Measurements from ENCODE around the gene ANKRD29. TPM values are rescaled to one million over a fixed set of nuclear protein-coding genes. Genes with fewer than 3 reads are reported as not detected.
"Not testable (repeated sequence)": the region's sequence is repeated elsewhere in the genome, so short reads cannot be mapped to it uniquely, and the experiment has no call there.

Gene ANKRD29
- total RNA-seq, 1 donor from 2014 or later: 21.5 TPM

DNA sequence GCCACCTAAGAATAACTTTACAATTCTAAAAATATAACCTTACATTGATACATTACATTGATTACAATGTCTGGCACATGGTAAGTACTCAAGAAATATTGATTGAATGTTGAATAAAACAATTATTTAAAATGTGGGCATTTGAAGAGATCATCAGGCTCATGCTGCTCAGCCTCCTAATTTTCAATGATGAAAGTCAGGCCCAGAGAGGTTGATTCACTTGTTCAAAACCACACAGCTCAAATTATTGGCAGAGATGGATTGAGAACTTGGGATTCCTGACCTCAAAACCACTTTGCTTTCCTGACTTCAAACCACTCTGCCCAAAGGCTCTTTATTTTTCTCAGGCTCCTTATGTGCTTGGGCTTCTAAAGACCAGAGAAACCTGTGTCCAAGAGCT, 34.7 kb downstream of the ANKRD29 start:
- ATAC-seq (no peak), DNase-seq (ENCODE audit: low spot score) (no peak)
- intact Hi-C loops (cut with DNase I): no loop called here

DNA sequence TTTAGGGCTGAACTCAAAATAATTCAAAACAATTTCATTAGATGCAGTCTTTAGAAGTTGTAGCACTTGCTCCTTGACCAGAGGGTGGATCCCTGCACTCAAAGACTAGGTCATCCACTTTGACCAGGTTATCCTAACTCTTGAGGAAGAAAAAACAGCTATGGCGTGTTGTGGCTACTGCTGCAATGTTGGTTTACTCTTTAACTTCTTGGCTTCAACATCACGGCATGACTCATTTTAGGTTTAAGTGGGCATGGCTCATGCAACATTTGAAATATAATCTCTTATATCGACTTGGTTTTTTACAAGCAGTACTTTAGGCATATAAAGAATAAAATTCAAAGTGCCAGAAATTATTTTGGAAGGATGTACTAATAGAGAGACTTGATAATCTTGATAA, 35.4 kb downstream of the ANKRD29 start:
- intact Hi-C loops (cut with DNase I): no loop called here
- DNase-seq (ENCODE audit: low spot score) (no peak), ATAC-seq (no peak)

DNA sequence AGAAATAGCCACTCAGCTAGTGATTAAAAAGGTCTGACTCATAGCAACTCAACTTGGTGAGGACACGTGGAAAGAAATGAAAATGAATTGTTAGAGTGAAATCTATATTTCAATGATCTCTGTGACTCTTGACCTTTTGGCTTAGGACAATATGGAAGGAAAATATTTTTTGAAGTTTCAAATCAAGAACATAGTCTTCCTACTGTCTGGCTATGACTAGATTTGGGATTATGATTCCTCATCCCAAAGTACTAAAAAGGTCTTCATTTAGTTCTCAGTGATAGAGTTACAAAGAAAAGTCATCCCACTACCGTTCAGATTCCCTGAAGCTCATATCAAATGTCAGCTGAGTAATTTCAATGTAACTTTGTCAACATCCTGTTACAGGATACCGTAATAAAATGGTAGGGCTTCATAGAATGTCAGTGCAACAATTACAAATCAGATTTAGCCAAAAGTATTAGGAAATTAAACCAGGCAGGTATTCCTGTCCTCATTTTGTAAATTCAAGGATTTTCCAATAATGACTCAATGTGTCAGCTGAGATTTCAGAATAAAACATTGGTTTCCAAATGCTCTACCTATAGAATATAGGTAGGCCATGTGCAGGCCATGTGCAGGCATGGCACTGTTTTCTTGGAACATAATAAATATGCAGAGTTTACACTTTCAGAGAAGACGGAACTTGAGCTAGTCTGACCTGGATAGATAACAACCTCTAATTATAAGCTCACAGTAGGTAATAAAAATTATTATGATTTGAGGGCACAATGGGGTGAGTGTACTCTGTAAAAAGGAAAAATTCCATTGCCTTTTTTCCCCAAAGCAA, 36.0 kb downstream of the ANKRD29 start:
- intact Hi-C loops (cut with DNase I): no loop called here

DNA sequence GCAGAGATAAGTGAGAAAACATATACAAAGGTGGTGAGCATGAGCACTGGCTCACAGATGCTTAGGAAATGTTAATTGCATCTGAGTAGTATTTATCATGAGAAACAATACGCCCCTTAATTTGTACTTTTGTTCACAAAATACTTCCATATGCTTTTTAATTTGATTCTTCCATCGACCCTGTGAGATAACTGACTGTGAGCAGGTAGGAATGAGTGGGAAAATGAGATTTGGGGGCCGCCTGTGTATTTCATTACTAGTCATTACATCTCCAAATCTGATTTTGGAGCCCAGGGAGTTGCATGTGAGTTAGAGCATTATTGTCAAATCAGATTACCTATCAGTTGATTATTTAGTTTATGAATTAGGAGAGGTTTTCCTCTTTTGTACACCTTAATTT, 39.7 kb downstream of the ANKRD29 start:
- no peak for ATAC-seq
- intact Hi-C loops (cut with DNase I): loop anchor here (5.0 kb wide), 1 partner anchor 189 kb away; no protein-coding TSS in a partner anchor
- DNase-seq (ENCODE audit: low spot score): no peak

More for the DNA sequence above, 36.0 kb downstream of the ANKRD29 start:
- DNase-seq (ENCODE audit: low spot score): no peak
- ATAC-seq: no peak

DNA sequence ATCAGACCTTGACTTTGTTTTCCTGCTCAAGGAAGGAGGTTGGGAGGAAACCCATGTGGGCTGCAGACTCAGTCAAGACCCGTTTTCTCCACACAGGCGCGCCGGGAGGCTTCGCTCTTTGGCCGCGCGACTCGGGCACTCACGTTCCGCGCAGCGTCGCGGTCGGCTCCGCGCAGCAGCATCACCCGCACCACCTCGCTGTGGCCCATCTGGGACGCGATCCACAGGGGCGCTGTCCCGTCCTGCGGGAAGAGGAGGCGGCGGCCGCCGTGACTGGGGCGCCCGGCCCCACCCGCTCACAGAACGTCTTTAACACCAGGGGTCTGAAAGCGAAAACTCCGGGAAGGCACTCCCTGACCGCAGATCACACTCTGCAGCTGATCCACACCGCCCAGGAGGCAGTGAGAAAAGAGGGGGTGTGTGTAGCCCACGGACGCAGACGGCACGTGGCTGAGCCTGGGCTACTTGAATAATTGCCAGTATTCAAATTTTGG, 43.3 kb downstream of the ANKRD29 start:
- DNase-seq (ENCODE audit: low spot score) (no peak), ATAC-seq (peak; percentile 79)
- intact Hi-C loops (cut with DNase I): no loop called here

DNA sequence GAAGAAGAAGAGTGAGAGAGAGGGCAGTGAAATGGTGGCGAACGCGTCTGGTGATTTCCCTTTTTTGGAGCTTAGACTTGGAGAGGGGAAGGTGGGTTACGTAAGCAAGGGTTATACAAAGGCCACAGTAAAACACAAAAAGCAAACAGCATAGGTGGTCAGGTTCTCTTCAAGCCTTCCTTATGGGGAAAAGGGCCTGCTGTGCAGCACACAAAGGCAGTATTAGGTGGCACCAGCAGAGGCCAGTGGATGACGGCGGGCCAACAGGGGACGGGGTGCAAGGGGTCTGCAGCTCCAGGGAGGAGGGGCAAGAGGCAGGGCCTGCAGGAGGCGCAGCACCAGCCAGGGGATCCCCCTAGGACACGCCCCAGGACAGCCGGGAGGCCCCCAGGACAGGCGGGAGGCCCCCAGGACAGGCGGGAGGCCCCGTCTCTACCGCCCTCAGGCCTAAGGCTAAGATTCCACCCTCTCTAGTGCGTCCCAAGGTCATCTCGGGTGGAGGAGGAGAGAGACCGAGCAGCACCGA, 43.8 kb downstream of the ANKRD29 start:
- DNase-seq (ENCODE audit: low spot score) (no peak), ATAC-seq (peak; percentile 75)
- intact Hi-C loops (cut with DNase I): no loop called here

DNA sequence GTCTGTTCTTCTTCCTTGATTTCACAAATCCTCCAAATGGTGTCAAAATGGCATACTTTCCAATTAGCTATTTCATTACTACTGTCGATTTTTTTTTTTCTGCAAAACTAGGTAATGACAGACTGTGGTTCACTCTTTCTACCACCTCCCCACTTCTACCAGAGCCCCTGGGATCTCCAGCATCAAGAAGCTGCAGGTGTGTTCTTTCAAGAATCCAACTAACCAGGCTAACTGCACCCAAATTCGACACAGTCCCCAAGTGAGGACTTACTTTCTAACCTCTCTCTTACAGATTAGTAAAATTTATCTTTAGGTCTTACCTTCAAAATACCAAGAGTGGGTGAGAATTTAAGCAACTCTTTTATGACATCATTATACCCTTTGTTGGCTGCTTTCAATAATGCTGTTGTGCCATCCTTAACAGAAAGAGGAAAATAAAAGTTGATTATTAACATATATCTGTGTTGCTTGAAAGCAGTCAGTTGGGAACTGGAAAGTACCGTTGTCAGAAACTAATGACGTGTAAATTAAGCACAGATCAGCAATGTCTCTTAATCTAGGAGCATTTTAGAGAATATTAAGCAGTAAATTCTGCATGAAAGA, 45.2 kb downstream of the ANKRD29 start:
- no peak for DNase-seq (ENCODE audit: low spot score)
- intact Hi-C loops (cut with DNase I): no loop called here
- no peak for ATAC-seq

DNA sequence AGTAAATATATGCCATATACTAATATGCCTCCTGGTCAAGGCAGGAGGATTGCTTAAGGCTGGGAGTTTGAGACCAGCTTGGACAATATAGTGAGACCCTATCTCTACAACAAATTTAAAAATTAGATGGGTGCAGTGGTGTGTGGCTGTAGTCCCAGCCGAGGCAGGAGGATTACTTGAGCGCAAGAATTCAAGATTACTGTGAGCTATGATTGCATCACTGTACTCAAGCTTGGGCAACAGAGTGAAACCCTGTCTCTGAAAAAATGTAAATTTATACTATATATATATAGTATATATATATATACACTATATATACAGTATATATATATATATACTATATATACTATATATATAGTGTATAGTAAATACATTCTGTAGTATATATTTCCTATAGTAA, 46.5 kb downstream of the ANKRD29 start:
- intact Hi-C loops (cut with DNase I): no loop called here
- no peak for ATAC-seq
- no peak for DNase-seq (ENCODE audit: low spot score)

DNA sequence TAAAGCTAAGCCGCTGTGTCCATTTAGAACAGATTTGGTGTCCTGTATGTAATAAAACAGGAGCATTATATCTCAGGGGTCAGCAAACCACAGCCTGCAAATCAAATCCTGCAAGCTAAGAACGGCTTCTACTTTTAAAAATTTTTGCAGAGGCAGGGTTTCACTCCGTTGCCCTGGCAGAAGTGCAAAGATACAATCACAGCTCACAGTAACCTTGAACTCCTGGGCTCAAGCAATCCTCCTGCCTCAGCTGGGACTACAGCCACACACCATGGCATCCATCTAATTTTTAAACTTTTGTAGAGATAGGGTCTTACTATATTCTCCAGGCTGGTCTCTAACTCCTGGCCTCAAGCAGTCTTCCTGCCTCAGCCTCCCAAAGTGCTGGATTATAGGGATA, 47.8 kb downstream of the ANKRD29 start:
- ATAC-seq (no peak), DNase-seq (ENCODE audit: low spot score) (no peak)
- intact Hi-C loops (cut with DNase I): no loop called here

DNA sequence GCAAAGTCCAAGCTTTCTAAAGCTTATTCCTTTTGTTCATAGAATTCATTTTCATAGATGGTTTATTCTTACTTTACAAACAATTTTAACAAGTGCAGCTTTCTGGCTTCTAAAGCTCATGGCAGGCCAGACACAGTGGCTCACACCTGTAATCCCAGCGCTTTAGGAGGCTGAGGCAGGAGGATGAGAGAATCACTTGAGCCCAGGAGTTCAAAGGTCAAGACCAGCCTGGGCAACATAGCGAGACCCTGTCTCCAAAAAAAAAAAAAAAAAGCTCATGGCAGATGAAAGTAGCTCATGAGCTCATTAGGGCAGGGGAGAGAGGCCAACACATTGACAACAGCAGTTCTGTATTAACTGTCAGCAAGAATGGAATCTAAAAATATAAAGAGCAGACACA, 48.3 kb downstream of the ANKRD29 start:
- no peak for DNase-seq (ENCODE audit: low spot score)
- no peak for ATAC-seq
- intact Hi-C loops (cut with DNase I): no loop called here

DNA sequence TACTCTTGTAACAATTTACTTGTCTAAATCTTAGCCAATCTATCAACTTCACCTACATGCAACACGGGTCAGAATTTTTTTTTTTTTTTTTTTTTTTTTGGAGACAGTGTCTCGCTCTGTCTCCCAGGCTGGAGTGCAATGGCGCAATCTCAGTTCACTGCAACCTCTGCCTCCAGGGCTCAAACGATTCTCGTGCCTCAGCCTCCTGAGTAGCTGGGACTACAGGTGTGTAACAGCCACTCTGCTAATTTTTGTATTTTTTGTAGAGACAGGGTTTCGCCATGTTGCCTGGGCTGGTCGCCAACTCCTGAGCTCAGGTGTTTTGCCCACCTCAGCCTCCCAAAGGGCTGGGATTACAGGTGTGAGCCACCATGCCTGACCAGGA, 49.6 kb downstream of the ANKRD29 start:
- ATAC-seq; intact Hi-C loops (cut with DNase I); DNase-seq (ENCODE audit: low spot score): not testable (repeated sequence)

DNA sequence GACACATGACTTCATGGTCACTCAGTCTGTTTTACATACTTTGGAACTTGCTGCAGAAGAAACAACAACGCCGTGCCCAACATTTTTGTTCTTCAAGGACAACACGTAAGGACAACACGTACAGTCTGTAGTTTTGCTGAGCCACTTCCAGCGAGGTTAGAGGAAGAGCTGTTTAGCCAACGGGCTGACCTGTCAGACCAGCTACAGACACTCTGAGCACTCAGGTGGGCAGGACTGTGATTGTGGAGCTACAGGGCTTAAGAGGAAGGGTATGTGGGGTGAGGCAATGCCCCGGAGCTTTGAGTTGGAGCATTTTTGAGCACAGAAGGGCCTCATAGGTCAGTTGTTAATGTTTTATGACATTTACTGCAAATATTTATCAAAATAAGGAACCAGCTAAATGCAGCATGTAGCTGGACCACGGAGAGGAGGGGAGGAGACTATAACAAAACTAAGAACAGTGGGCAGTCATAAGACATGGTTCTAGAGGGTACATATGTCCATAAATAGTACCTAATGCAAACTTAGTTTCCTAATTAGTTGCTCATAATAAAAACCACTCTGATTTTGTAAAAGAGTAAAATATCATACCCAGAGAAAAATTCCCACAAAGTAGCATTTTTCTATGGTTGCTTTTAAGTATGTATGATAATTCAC, 50.1 kb downstream of the ANKRD29 start:
- ATAC-seq: no peak
- intact Hi-C loops (cut with DNase I): no loop called here
- DNase-seq (ENCODE audit: low spot score): no peak

DNA sequence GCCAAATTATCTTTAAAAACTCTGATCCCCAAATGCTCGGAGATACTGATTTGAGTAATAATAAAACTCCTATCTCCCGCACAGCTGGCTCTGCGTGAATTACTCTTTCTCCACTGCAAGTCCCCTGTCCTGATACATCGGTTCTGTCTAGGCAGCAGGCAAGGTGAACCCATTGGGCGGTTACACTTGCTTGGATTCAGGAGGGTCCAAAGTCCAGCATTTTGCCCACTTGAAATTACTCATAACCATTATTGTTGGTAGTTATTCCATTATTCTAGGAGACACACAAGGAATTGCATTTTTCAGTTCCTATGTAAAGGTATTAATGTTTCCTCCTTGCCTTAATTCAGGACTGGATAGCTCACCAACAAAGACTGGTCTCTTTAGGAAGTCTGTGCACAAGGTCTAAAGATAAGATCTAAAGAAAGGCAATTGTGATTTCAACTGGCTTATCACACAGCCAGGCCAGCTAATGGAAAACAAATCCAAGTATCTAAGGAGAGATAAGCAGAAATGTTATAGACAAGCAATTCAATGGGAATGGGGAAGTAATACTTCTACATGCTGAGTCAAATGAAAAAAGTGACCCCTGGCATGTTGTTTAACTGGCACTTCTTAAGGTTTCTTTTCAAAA, 53.2 kb downstream of the ANKRD29 start:
- no peak for ATAC-seq
- intact Hi-C loops (cut with DNase I): no loop called here
- DNase-seq (ENCODE audit: low spot score): no peak

DNA sequence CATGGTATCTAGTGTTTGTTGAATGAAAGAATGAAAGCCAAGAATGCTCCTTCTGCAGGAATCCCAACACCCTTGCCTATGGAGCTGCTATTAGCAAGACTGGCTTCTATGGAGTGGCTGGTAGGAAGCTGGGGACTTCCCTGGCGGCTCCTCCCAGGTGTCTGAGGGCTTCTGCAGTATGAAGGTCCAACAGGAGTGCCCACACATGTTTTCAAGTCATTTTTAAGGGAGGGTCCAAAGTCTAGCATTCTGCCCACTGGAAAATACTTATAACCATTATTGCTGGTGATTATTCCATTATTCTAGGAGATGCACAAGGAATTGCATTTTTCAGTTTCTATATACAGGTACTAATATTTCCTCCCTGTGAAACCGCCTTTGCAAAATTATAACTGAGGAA, 54.5 kb downstream of the ANKRD29 start:
- intact Hi-C loops (cut with DNase I): no loop called here
- DNase-seq (ENCODE audit: low spot score): no peak

DNA sequence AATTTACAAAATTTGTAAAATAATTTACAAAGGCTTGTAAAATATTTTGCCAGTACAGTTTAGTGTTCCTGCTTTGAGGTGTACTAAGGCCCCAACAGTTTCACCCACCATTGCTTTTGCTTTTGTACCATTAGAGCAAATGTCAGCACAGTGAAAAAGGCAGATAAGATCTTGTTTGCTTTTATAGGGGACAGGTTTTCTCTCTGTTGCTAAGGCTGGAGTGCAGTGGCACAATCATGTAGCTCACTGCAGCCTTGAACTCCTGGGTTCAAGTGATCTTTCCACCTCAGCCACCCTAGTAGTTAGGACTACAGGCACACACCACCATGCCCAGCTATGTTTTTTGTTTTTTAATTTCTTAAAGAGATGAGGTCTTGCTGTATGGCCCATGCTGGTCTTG, 56.8 kb downstream of the ANKRD29 start:
- intact Hi-C loops (cut with DNase I): no loop called here
- DNase-seq (ENCODE audit: low spot score) (no peak), ATAC-seq (no peak)

More for the DNA sequence above, 54.5 kb downstream of the ANKRD29 start:
- no peak for ATAC-seq

DNA sequence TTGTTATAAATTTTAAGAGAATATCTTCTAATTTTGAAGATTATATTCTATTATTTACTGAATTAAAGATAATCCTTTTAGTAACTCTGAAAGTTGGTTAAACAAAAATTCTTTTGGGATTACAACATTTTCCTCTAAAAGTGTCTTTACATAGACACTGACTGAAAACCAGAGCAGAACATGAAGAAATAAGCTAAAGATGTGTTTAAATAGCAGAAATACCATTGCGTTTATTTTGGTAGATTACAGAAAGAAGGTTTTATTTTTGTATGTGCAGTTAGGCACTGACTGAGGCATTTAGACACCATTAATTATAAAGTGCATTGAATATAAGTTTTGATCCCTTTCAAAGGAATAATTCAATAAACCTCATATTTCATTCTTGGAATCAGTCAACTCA, 62.9 kb downstream of the ANKRD29 start:
- DNase-seq (ENCODE audit: low spot score) (no peak), ATAC-seq (no peak)
- intact Hi-C loops (cut with DNase I): no loop called here

DNA sequence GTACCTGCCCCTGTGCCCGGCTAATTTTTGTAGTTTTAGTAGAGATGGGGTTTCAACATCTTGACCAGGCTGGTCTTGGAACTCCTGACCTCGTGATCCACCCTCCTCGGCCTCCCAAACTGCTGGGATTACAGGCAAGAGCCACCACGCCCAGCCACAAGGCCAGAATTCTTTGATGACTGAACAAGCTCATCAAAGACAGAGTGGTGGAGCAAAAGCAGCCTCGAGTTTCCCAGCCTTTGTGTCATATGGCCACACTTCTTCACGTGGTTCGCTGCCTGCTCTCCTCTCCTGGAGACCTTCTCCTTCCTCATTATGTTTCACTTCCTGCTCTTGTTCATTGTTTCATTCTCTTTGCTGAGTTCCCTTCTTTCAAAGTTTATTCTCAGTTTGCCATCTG, 66.5 kb downstream of the ANKRD29 start:
- DNase-seq (ENCODE audit: low spot score) (no peak), ATAC-seq (peak; percentile 55)
- intact Hi-C loops (cut with DNase I): no loop called here

DNA sequence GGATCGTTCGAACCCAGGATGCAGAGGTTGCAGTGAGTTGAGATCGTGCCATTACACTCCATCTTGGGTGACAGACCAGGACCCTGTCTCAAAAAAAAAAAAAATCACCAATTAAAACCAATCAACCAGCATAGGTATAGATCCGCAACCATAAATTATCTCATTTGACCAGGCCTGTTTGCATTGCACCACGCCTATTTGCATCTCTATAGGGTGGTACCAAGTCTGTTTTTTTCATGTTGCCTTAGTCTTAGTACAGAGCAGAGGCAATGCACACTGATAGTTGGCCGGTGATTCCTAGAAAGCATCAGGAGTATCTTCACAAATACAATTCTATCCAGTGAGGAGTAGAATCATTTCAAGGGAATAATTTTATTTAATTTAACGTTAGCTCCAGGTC, 67.1 kb downstream of the ANKRD29 start:
- DNase-seq (ENCODE audit: low spot score): no peak
- intact Hi-C loops (cut with DNase I): no loop called here
- no peak for ATAC-seq

DNA sequence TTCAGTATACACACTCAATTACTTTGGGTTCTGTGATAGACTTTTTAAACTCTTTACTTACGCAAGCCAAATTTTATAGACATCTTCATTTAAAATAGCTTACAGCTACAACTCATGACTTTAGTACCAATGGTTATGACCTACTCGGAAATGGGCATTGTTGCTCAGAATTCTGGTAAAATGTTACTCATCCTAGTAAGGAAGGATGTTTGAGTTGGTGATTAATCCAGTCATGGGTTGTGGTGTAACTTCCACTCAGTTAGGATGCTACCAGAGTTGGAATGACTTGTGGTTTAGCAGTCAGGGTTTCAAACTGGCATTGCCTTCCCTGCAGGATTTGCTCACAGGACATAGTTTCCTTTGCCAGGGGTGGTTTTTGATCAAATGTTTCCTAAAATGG, 69.0 kb downstream of the ANKRD29 start:
- DNase-seq (ENCODE audit: low spot score): no peak
- intact Hi-C loops (cut with DNase I): no loop called here
- ATAC-seq: no peak
